Jurkat, Clone E6-1 (cell line): ENCODE data around the gene HES3.

Source experiments
- DNase-seq: peaks from one replicate; pipeline ENCODE4 v3.0.0-alpha.2; 2011; ENCODE audit warnings: low read depth, low spot score
- H3K4me3 ChIP-seq: 2 replicates; pipeline ENCODE4 v1.5.1; 2011; ENCODE audit warnings: mild to moderate bottlenecking, low read length, control low read depth, moderate library complexity

Gene HES3

GRCh38 chr1:6258675-6259074 is 14.7 kb downstream of the HES3 start:
- H3K4me3 ChIP-seq, result no peak overlapping the region
- no peak for DNase-seq

DNA sequence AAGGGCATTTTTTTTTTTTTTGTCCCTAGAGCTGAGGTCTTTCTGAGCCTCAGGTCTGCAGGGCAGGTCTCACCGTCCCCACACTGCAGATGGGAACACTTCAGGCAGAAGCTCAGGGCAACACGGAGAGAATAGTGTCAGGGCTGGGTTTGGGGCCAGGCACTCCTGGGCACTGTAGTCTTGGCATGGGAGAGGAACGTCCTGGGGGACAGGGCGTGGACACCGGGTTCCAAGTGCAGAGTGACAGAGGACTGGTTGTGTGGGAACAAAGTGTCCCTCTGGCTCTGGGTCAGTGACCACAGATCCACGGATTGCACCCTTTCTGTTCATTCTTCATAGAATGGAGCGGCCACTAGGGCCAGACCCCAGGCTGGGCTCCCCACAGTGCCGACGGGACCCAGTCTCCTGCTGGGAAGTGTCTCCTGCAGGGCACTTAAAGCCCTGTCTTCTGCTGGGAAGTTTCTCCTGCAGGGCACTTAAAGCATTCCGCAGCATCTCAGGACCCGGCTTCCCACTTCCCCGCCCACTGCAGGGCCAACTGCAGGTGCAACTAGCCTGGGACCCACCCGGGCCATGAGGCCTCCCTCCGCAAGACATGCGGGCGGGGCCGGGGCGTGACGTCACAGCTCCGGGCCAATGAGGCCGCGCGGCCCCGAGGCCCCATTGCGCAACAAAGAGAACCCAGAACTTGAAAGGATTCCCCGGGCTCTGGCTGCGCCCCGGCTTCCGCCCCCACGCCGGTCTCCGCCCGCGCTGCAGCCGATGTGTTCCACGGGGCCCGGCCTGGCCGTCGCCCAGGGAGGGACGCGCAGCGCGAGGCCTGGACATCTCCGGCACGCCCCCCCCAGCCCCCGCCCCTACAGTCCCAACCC is 15.7 kb downstream of the HES3 start:
- DNase-seq, result peak; percentile 82
- H3K4me3 ChIP-seq, result peak overlapping the region; percentile 57

DNA sequence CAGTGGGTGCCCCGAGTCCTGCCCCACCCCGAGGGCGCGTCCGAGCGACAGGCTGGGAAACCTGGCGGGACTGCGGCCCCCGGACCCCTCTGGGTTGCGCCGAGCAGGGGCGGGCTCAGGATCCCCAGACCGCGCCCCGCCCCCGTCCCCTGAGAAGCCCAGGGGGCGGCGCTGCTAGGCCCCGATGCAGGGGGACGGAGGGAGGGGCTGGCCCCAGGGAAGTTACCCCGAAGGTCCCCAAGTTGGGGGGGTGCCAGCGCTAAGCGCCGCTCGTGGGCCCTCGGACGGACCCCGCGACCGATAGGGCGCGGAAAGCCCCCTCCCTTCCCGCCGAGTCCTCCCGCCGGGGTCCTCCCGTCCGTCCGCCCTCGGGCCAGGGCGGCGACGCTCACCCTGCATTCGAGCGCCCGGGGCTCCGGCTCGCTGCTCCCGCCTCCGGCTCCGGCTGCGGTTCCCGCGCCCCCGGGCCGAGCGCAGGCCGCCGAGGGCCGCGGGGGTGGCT is 16.5 kb downstream of the HES3 start:
- DNase-seq, result no peak

DNA sequence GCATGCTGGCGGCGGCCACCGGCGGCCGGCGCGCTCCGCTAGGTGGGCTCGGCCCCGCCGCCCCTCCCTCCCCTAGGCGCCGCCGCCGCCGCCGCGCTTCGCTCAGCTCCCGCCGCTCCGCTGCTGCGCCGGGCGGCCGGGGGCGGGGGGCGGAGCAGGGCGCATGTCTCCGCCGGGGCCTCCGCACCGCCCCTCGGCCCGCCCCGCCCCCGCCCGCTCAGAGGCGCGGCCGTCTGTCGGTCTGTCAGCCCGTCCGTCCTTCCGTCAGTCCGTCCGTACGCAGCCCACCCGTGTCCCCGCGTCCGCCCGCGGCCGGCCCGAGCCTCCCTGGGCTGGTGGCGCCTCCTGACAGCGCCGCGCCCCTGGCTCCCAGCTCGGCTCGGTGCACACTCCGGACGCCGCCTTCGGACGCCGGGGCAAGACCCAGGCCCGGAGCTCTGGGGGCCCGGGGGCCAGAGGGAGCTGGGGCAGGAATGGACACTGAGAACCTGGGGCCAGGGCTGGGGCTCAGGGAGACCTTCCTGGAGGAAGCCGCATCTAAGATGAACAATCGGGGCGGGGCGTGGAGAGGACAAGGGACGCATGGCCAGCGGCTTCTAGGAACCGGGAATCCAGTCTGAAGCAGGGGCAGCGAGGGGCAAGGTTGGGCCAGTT is 17.1 kb downstream of the HES3 start, which contains the start of gene GPR153:
Gene GPR153 (minus strand): TSS at position 138 of the 654 bp plus-strand sequence. CDS start 6,193 bp downstream, outside the sequence.
- DNase-seq, result no peak
- peak within 1 kb of the TSS; percentile 57 for H3K4me3 ChIP-seq

More for the DNA sequence above, 16.5 kb downstream of the HES3 start:
- H3K4me3 ChIP-seq, result peak overlapping the region; percentile 57

DNA sequence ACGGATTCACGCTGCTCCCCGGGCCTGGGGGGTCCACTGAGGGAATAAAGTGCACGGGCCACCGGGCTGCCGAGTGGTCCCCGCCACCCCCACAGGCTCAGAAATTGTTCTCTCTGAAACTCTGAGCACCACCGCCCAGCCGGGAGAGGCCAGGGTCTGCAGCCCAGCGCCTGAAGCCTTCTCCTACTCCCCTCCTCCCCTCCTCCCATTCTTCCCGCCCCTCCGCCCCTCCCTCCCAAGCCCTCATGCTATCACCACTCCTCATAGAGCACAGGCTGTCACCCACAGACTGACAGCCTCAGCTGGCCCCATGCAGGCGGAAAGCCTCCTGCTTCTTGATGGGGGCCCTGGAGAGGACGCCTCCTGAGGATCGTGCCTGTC is 17.6 kb downstream of the HES3 start:
- DNase-seq, result no peak
- no peak overlapping the region for H3K4me3 ChIP-seq

- no peak overlapping the region for H3K4me3 ChIP-seq
- no peak for DNase-seq
These were observed 18.8 kb downstream of the HES3 start for GRCh38 chr1:6262555-6263420.

DNA sequence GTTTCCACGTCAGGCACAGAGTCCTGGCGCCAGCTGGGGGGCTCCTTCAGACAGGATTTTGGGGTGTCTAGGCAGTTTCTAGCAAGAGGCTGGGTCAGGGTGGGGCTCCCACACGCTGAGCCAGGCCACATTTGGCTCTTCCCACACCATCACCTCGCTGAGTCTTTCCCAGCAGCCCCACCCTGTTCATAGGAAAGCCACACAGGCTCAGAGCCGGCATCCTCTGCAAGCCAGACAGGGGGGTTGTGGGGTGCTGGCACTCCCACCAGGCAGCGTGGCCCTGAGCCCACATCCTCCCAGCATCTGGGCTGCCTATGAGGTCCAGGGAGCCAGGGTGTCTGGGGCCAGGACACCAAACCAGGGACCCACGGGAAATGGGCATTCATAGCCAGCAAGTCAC is 19.7 kb downstream of the HES3 start:
- no peak for DNase-seq
- no peak overlapping the region for H3K4me3 ChIP-seq

DNA sequence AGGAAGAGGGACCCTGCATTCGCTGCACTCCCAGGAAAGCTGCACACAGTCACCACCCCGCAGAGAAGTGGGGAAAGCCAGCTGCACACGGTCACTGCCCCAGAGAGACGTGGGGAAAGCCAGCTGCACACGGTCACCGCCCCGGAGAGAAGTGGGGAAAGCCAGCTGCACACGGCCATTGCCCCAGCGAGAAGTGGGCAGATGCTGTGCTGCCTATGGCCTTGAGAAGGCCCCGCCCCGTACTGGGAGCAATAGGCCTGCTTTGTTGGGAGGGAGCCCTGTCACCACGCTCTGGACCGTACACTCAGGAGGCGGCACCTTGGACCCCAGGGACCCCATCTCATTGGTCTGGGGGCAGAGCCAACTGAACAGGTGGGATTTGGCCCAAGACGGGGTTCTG is 21.2 kb downstream of the HES3 start:
- no peak overlapping the region for H3K4me3 ChIP-seq
- no peak for DNase-seq

GRCh38 chr1:6266641-6267040 is 22.7 kb downstream of the HES3 start:
- no peak for DNase-seq
- H3K4me3 ChIP-seq, result no peak overlapping the region

GRCh38 chr1:6267686-6268322 is 23.8 kb downstream of the HES3 start:
- no peak for DNase-seq
- H3K4me3 ChIP-seq, result no peak overlapping the region

DNA sequence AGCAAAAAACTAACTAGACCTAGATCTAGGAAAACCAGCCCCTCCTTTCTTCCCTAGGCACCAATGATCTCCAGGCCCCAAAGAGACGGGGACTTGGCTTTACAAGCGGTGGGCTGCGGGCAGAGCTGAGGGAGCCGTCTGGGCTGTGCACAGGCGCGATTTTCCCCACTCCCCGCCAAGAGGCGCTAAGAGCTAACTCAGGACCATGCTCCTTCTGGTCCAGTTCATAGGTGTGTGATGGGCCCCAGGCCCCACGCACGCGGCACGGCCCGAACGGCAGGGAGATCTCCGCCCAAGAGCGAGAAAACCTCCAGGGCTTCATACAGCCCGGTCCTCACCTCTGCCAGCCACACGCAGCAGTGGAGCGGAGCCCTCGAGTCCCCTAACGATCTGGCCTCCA is 24.4 kb downstream of the HES3 start:
- DNase-seq, result no peak
- H3K4me3 ChIP-seq, result no peak overlapping the region

GRCh38 chr1:6269296-6269695 is 25.3 kb downstream of the HES3 start:
- DNase-seq, result no peak
- no peak overlapping the region for H3K4me3 ChIP-seq

DNA sequence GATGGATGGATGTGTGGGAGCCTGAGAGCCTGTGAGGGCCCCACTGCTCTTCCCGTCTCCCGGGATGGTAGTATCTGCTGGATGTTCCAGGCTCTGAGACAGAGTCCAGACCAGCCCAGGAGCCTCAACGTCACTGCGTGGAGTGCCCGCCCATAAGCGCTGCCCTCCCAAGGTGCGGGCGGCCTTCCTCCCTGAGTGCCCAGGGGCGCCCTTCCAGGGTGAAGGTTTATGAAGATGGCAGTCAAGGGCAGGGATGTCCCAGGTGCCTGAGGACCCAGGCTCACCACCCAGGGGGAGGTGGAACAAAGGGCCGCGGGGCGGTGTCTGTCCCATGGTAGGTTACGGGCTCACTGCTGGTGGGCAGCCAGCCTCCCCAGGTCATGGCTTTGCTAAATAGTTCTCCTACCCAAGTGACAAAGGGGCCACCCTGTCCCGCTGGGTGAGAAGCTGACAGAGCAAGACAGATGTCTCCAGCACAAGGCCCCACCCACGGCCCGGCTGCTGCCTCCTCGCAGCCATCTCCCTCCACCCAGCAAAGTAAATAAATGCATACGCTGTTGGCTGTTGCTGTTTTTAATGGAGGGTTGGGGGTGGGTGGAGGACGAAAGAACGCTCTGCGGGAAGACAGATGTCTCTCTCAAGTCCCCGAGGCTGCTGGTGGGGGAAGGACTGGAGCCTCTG is 25.9 kb downstream of the HES3 start:
- no peak overlapping the region for H3K4me3 ChIP-seq
- DNase-seq, result no peak

GRCh38 chr1:6270401-6270800 is 26.4 kb downstream of the HES3 start:
- no peak overlapping the region for H3K4me3 ChIP-seq
- DNase-seq, result no peak

DNA sequence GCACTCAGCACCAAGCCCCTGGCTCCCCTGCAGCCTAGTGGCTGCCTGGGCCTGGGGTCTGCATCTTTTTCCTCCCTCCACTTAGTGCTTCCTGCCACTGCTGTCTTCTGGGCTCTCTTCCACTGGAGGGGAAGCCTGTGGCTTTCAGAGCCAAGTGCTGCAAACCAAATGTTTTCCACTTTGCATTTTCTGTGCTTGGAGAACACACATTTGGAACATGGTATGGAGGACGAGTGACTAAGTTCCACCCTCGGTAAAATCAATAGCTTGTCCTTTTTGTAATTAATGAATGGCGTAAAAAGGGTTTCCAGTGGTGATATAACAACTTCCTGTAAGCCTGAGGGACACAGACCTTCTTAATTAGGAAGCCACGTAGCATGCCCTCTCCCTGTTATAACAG is 27.0 kb downstream of the HES3 start:
- DNase-seq, result no peak
- no peak overlapping the region for H3K4me3 ChIP-seq

GRCh38 chr1:6271554-6271953 is 27.6 kb downstream of the HES3 start:
- no peak for DNase-seq

DNA sequence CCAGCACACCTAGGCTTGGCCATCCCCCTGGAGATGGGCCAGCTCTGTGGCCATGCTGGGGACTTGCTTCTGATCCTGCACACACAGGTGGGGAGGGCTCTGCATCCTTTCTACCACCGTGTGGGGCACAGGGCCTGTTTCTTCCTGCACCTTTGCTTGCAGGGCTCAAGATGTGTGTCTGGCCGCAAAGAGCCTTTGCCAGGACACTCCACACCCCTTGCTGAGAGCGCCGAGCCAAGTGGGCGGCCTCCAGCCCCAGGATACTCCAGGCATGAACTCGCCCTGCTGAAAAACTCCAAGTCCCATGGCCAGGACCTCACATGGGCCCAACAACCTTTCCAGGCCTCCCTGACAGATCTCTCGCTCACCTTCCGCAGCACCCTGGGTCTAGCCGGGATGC is 28.5 kb downstream of the HES3 start:
- DNase-seq, result no peak
- no peak overlapping the region for H3K4me3 ChIP-seq

More at GRCh38 chr1:6271554-6271953, 27.6 kb downstream of the HES3 start:
- no peak overlapping the region for H3K4me3 ChIP-seq

- H3K4me3 ChIP-seq, result no peak overlapping the region
- no peak for DNase-seq
These were observed 28.9 kb downstream of the HES3 start for GRCh38 chr1:6272868-6273267.
